Measurements from ENCODE around the gene TRIM6.

GRCh38 chr11:5618807-5619206 is 22.4 kb downstream of the TRIM6 start:
- TF ChIP-seq POLR2A (IDR thresholded peaks at IDR 0.05) (no peak), CTCF (IDR thresholded peaks at IDR 0.05) (no peak)

Measured in esophagus squamous epithelium (tissue), 4 donors.